BE2C (cell line): ENCODE data around the gene CACNA2D3.

Experiments
- DNase-seq: peaks from one replicate; pipeline ENCODE4 v3.0.0-alpha.2; 2020
- H3K27me3 ChIP-seq: fragments of 250-450 bp; sonication (Bioruptor Pico); 2 replicates; pipeline ENCODE4 v1.5.1; 2020; ENCODE audit warnings: mild to moderate bottlenecking
- H3K36me3 ChIP-seq: fragments of 250-450 bp; sonication (Bioruptor Pico); 2 replicates; pipeline ENCODE4 v1.5.1; 2020; ENCODE audit warnings: mild to moderate bottlenecking
- H3K4me1 ChIP-seq: fragments of 250-450 bp; sonication (Bioruptor Pico); 2 replicates; pipeline ENCODE4 v1.5.1; 2020
- H3K4me3 ChIP-seq: 2 replicates; pipeline ENCODE4 v1.5.1; 2011; ENCODE audit warnings: low read depth, low read length
- H3K9me3 ChIP-seq: fragments of 250-450 bp; sonication (Bioruptor Pico); 2 replicates; pipeline ENCODE4 v1.5.1; 2020
- CTCF ChIP-seq: IDR thresholded peaks from 2 replicates; pipeline ENCODE4 v1.5.1; 2012; ENCODE audit warnings: mild to moderate bottlenecking, low read depth, low read length

CACNA2D3 gene

GRCh38 chr3:54374214-54374852 is 252.0 kb downstream of the CACNA2D3 start:
- TF ChIP-seq CTCF: peak; percentile 54
- Histone ChIP-seq H3K36me3 (no peaks in the 10 kb centered on the region), H3K27me3 (no peaks in the 10 kb centered on the region), H3K9me3 (no peaks in the 10 kb centered on the region), H3K4me3 (no peak overlapping the region), H3K4me1 (no peaks in the 10 kb centered on the region)
- peak; percentile 31 for DNase-seq

- H3K9me3 ChIP-seq: no peaks in the 10 kb centered on the region
- no peak overlapping the region for H3K4me3 ChIP-seq
- no peak for TF ChIP-seq CTCF
- H3K27me3 ChIP-seq: no peaks in the 10 kb centered on the region
- no peaks in the 10 kb centered on the region for H3K4me1 ChIP-seq
- H3K36me3 ChIP-seq: no peaks in the 10 kb centered on the region
- no peak for DNase-seq
These were observed 253.9 kb downstream of the CACNA2D3 start for GRCh38 chr3:54376142-54376807.

DNA sequence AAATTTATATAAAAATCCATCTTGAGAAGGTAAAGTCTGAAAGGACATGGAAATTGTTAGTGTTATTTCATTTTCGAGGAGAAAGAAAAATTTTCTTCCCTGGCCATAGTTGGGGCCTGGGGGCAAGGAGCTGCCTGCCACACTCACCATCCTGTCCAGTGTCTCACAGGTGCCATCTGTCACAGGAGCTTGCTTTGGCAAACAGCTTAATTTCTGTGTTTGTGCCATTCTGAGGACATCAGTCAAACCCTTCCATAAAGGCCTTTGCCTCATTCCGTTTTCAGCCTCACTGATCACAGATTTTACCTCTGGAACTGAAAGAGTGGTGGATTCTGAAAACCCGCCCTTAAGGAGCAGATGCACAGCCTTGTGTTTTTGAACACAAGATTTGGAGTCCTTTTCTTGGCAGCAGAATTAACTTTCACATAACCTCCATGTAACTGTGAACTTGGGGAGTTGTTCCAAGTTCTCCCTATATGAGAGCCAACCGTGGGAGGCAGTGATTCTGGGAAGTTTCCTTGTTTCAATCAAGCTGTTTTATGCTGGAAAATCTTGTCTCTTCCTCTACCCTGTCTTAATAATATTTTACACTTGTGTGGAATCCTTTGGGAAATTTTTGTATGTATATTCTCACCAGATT is 254.7 kb downstream of the CACNA2D3 start:
- TF ChIP-seq CTCF: no peak
- DNase-seq: no peak
- Histone ChIP-seq H3K4me3 (no peak overlapping the region), H3K27me3 (no peaks in the 10 kb centered on the region), H3K36me3 (no peaks in the 10 kb centered on the region), H3K9me3 (no peaks in the 10 kb centered on the region), H3K4me1 (no peaks in the 10 kb centered on the region)

DNA sequence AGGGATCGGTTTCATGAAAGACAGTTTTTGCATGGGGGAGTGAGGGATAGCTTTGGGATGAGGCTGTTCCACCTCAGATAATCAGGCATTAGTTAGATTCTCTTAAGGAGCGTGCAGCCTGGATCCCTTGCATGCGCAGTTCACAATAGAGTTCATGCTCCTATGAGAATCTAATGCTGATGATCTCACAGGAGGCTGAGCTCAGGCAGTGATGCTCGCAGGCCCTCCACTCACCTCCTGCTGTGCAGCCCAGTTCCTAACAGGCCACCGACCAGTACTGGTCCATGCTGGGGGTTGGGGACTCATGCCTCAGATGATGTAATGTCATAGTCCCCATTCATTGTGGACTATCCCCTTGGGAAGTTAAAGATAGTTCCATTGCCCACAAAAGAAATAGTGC is 255.8 kb downstream of the CACNA2D3 start:
- H3K4me3 ChIP-seq: no peak overlapping the region
- H3K9me3 ChIP-seq: no peaks in the 10 kb centered on the region
- DNase-seq: no peak

GRCh38 chr3:54384279-54384678 is 261.9 kb downstream of the CACNA2D3 start:
- Histone ChIP-seq H3K4me3 (no peak overlapping the region), H3K36me3 (no peaks in the 10 kb centered on the region), H3K27me3 (no peaks in the 10 kb centered on the region), H3K4me1 (no peaks in the 10 kb centered on the region), H3K9me3 (no peaks in the 10 kb centered on the region)
- no peak for TF ChIP-seq CTCF
- DNase-seq: no peak

More for the DNA sequence above, 255.8 kb downstream of the CACNA2D3 start:
- no peaks in the 10 kb centered on the region for H3K36me3 ChIP-seq
- H3K4me1 ChIP-seq: no peaks in the 10 kb centered on the region
- TF ChIP-seq CTCF: no peak
- no peaks in the 10 kb centered on the region for H3K27me3 ChIP-seq

- Histone ChIP-seq H3K36me3 (no peaks in the 10 kb centered on the region), H3K4me3 (no peak overlapping the region), H3K4me1 (no peaks in the 10 kb centered on the region), H3K9me3 (no peaks in the 10 kb centered on the region), H3K27me3 (no peaks in the 10 kb centered on the region)
- no peak for TF ChIP-seq CTCF
- DNase-seq: no peak
These were observed 268.2 kb downstream of the CACNA2D3 start for GRCh38 chr3:54390582-54390981.
